CD4-positive, alpha-beta T cell (primary cell): ENCODE measurements around the gene SPOPL. TPM values are rescaled to one million over a fixed set of nuclear protein-coding genes. Genes with fewer than 3 reads are reported as not detected.
A peak's percentile ranks its signal among the peaks of the same experiment; 100 is the strongest.

Source experiments
- ATAC-seq: fragments of 200-7000 bp; cut with Tn5 transposase; one replicate; pipeline ENCODE4 v1.10.0; 2022; ENCODE audit warnings: mild to moderate bottlenecking; ENCODE audit not compliant: poor library complexity
- CTCF ChIA-PET: fragments of 350-600 bp; sonication (Branson Sonifier 250); formaldehyde crosslinking; loops from one replicate; lab custom pipeline; 2021; ENCODE audit warnings: antibody characterized with exemption, inconsistent platforms; lab: Charles Lee
- POLR2A ChIA-PET: fragments of 350-600 bp; sonication (Branson Sonifier 250); formaldehyde crosslinking; loops from one replicate; lab custom pipeline; 2021; ENCODE audit warnings: antibody characterized with exemption, inconsistent platforms; lab: Charles Lee
- DNase-seq, 14 experiments: peaks; one replicate each; pipeline ENCODE4 v3.0.0-alpha.2; 2013 to 2020; ENCODE audit warnings: mixed read lengths in 2 of 14
- H3K27ac ChIP-seq, 2 donors: one replicate each; pipeline versions ENCODE4 v1.5.1 to v1.7.0; 2013; ENCODE audit warnings: low read length in 2 of 2, low read depth in 1 of 2, mild to moderate bottlenecking in 1 of 2
- H3K27me3 ChIP-seq, 2 experiments: 1 replicate in 1 of 2; 2 replicates in 1 of 2; pipeline versions ENCODE4 v1.6.1 to v1.7.0; 2013; ENCODE audit warnings: low read length in 2 of 2, control low read depth in 1 of 2, mild to moderate bottlenecking in 1 of 2, moderate library complexity in 1 of 2; ENCODE audit not compliant: insufficient read depth in 2 of 2, control insufficient read depth in 1 of 2
- H3K36me3 ChIP-seq: one replicate; pipeline ENCODE4 v1.6.1; 2013; ENCODE audit warnings: low read length, control low read depth; ENCODE audit not compliant: insufficient read depth
- H3K4me1 ChIP-seq: one replicate; pipeline ENCODE4 v1.6.1; 2013; ENCODE audit warnings: low read length, control low read depth; ENCODE audit not compliant: insufficient read depth
- H3K4me3 ChIP-seq: one replicate; pipeline ENCODE4 v1.5.1; 2013; ENCODE audit warnings: mild to moderate bottlenecking, low read length, moderate library complexity
- H3K9me3 ChIP-seq, 2 experiments: 1 replicate in 1 of 2; 2 replicates in 1 of 2; pipeline versions ENCODE4 v1.6.1 to v1.7.0; 2013; ENCODE audit warnings: low read length in 2 of 2, mild to moderate bottlenecking in 2 of 2, control low read depth in 1 of 2, moderate library complexity in 1 of 2; ENCODE audit not compliant: control insufficient read depth in 1 of 2, insufficient read depth in 1 of 2
- H3K27ac Mint-ChIP-seq: one replicate; pipeline ENCODE4 v1.8.0; 2020; ENCODE audit warnings: mixed read lengths
- H3K27me3 Mint-ChIP-seq: one replicate; pipeline ENCODE4 v1.8.0; 2021; ENCODE audit warnings: mixed read lengths
- H3K36me3 Mint-ChIP-seq: one replicate; pipeline ENCODE4 v1.8.0; 2021; ENCODE audit warnings: low read depth, mixed read lengths
- H3K4me1 Mint-ChIP-seq: one replicate; pipeline ENCODE4 v1.8.0; 2021; ENCODE audit warnings: low read depth, mixed read lengths
- H3K4me3 Mint-ChIP-seq: one replicate; pipeline ENCODE4 v1.8.0; 2020; ENCODE audit warnings: mild to moderate bottlenecking, mixed read lengths
- H3K9me3 Mint-ChIP-seq: one replicate; pipeline ENCODE4 v1.8.0; 2020; ENCODE audit warnings: mixed read lengths
- CTCF ChIP-seq: fragments of 200-600 bp; IDR thresholded peaks from one replicate; pipeline ENCODE4 v1.8.0; 2022; ENCODE audit warnings: antibody characterized with exemption, mild to moderate bottlenecking
- intact Hi-C, 2 experiments: fragments of 100-400 bp; cut with DNase I in 1 of 2; cut with micrococcal nuclease in 1 of 2; formaldehyde crosslinking; loops; one replicate each; pipeline versions ENCODE4 v1.15.1 to v1.9.0; 2023 to 2025; cut with DNase I, micrococcal nuclease
- total RNA-seq, 174 experiments: library from RNA in 2 of 174; stranded (reverse) in 2 of 174; gene quantifications; one replicate each; pipeline ENCODE4 v1.2.3 and lab custom pipeline; 2021 to 2026

The SPOPL gene
- total RNA-seq, 2 experiments from 2014 or later = 12.0 to 13.2 TPM

GRCh38 chr2:138503087-138503442, 1.5 kb downstream of the SPOPL start:
- H3K4me3 ChIP-seq = peak overlapping the region; percentile 72
- H3K27ac ChIP-seq = no peak overlapping the region
- no peaks in the 10 kb centered on the region for H3K9me3 ChIP-seq
- H3K4me1 ChIP-seq = peaks cover 22% of the 10 kb centered on the region
- DNase-seq = peak in 3 of 14 experiments; percentile 36 to 43 (median 39)
- no peak for ATAC-seq
- Mint-ChIP-seq H3K9me3 (no peaks in the 10 kb centered on the region), H3K36me3 (peaks cover 10% of the 10 kb centered on the region), H3K4me3 (peak overlapping the region; percentile 99), H3K27me3 (no peaks in the 10 kb centered on the region), H3K4me1 (peaks cover 55% of the 10 kb centered on the region), H3K27ac (peak overlapping the region; percentile 87)
- intact Hi-C loops = no loop called here
- no peaks in the 10 kb centered on the region for H3K36me3 ChIP-seq
- ChIA-PET POLR2A (interaction anchor here (1.2 kb wide), 1 partner anchor 13 kb away, joined by 3 read pairs; no protein-coding TSS in a partner anchor), CTCF (no interaction called here)
- no peaks in the 10 kb centered on the region for H3K27me3 ChIP-seq
- TF ChIP-seq CTCF = no peak

GRCh38 chr2:138503652-138504051, 2.1 kb downstream of the SPOPL start:
- H3K4me3 Mint-ChIP-seq = peak overlapping the region; percentile 99
- intact Hi-C loops = no loop called here
- Histone ChIP-seq H3K4me1 (peaks cover 22% of the 10 kb centered on the region), H3K36me3 (no peaks in the 10 kb centered on the region), H3K27ac (no peak overlapping the region), H3K4me3 (peak overlapping the region; percentile 72), H3K9me3 (no peaks in the 10 kb centered on the region), H3K27me3 (no peaks in the 10 kb centered on the region)
- H3K27me3 Mint-ChIP-seq = no peaks in the 10 kb centered on the region
- DNase-seq = peak in 1 of 14 experiments; percentile 10
- H3K27ac Mint-ChIP-seq = peak overlapping the region; percentile 87
- peaks cover 55% of the 10 kb centered on the region for H3K4me1 Mint-ChIP-seq
- TF ChIP-seq CTCF = no peak
- peaks cover 10% of the 10 kb centered on the region for H3K36me3 Mint-ChIP-seq
- H3K9me3 Mint-ChIP-seq = no peaks in the 10 kb centered on the region
- CTCF ChIA-PET = no interaction called here
- no peak for ATAC-seq
- POLR2A ChIA-PET = interaction anchor here (1.2 kb wide), 1 partner anchor 12 kb away, joined by 3 read pairs; no protein-coding TSS in a partner anchor

GRCh38 chr2:138504092-138504491, 2.5 kb downstream of the SPOPL start:
- POLR2A ChIA-PET = interaction anchor here (1.2 kb wide), 1 partner anchor 12 kb away, joined by 3 read pairs; no protein-coding TSS in a partner anchor
- intact Hi-C loops = no loop called here

More at GRCh38 chr2:138504092-138504491, 2.5 kb downstream of the SPOPL start:
- H3K4me1 Mint-ChIP-seq = peaks cover 55% of the 10 kb centered on the region
- peaks cover 10% of the 10 kb centered on the region for H3K36me3 Mint-ChIP-seq
- peak overlapping the region; percentile 87 for H3K27ac Mint-ChIP-seq
- no peak for TF ChIP-seq CTCF
- H3K4me1 ChIP-seq = peaks cover 22% of the 10 kb centered on the region
- H3K27me3 ChIP-seq = no peaks in the 10 kb centered on the region
- no peak overlapping the region for H3K27ac ChIP-seq
- H3K27me3 Mint-ChIP-seq = no peaks in the 10 kb centered on the region
- CTCF ChIA-PET = no interaction called here
- ATAC-seq = no peak
- no peaks in the 10 kb centered on the region for H3K36me3 ChIP-seq
- H3K4me3 Mint-ChIP-seq = peak overlapping the region; percentile 99
- no peaks in the 10 kb centered on the region for H3K9me3 Mint-ChIP-seq
- peak overlapping the region; percentile 72 for H3K4me3 ChIP-seq
- H3K9me3 ChIP-seq = no peaks in the 10 kb centered on the region
- DNase-seq = no peak
